AG09319 (cell line): ENCODE data around the gene C1orf159.
A peak's percentile ranks its signal among the peaks of the same experiment; 100 is the strongest.

ENCODE experiments used
- DNase-seq: peaks from one replicate; pipeline ENCODE4 v3.0.0-alpha.2; 2010; ENCODE audit warnings: low read depth; ENCODE audit errors: extremely low read depth
- CTCF ChIP-seq: IDR thresholded peaks from 2 replicates; pipeline ENCODE4 v1.5.1; 2011; ENCODE audit warnings: low read depth, mild to moderate bottlenecking, inconsistent platforms, low read length, moderate library complexity

Gene C1orf159

GRCh38 chr1:1161683-1162079, 45.8 kb upstream of the C1orf159 start:
- TF ChIP-seq CTCF: no peak
- no peak for DNase-seq

- TF ChIP-seq CTCF: no peak
- DNase-seq: no peak
These were observed 45.3 kb upstream of the C1orf159 start for GRCh38 chr1:1161078-1161682.

DNA sequence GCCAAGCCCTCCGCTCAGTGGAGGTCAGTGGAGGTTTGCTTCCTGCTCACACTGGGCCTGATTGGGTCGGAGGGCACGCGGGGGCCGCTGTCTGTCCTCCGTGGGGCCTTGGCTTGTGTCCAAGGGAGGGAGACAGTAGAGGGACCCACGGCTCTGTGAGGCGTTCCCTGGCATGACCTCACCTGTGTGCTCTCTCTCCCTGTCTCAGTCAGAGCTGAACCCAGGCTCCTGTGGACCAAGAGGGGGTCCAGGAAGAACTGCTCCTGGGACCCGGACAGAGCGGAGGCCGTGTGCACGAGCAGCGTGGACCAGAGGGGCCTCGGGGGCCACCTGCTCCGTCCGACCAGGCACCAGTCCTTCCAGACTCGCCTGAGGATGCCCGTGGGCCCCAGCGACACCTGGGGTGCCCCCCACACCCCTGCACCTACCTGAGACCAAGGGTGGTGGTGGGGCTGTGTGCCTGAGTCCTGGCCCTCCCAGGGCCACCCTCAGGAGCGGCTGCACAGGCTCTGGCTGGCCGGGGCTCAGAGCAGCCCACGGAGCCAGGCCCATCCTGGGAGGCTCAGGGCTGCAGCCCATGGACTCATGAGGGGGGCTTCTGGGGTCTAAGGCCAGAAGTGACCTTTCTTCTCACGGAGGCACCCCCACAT, 44.5 kb upstream of the C1orf159 start:
- no peak for TF ChIP-seq CTCF
- no peak for DNase-seq

DNA sequence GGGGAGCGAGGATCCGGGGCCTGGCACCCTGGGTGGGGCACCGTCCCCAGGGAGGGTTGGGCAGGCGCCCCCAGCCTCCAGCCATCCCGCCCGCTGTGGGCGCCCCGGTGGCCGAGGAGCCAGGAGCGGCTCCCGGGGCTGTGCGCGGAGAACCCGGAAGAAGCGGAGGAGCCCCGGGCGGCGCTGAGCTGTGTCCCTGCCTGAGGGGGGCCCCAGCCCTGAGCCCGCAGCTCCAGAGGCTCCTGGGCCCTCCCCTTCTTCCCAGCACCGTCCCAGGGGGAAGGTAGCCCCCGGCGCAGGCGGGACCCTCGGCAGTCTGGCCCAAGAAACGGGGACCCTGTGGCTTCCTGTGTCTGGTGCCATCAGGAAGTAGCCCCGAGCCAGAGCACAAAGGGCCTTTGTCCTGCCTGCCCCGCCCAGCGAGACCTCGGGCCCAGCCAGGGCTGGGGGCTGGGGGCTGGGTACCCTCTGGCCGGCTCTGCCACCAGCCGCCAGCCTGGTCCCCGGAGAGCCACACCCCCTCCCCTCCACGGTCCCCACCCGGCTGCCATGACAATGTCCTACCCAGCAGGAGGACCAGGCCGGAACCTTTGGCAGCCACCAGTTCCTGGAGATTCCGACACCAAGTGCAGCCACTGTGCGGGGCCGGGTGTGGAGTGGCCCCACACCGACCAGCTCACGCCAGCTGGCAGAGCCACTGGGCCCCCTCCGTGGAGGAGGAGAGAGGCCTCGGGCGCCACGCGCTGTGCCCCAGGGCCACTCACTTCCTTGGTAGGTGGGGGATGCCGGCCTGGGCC, 42.2 kb upstream of the C1orf159 start:
- DNase-seq: no peak
- no peak for TF ChIP-seq CTCF

GRCh38 chr1:1157426-1157913, 41.6 kb upstream of the C1orf159 start:
- no peak for TF ChIP-seq CTCF
- peak; percentile 60 for DNase-seq

DNA sequence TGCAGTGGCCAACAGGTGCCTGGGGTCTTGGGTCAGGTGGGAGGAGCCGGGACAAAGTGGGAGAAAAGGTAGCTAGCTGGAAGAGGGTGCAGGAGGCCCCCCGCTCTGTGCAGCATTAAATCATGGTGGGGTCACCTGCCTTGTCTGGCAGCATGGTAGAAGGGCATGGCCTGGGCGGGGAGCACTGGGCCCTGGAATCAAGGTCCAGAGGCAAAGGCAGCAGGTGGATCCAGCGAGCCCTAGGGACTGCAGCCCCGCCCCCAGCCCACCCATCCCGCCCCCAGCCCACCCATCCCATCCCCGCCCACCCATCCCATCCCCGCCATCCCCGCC, 41.1 kb upstream of the C1orf159 start:
- no peak for DNase-seq

More for the DNA sequence above, 41.1 kb upstream of the C1orf159 start:
- no peak for TF ChIP-seq CTCF
